Calu3 (cell line): ENCODE data around the gene ADIPOR2. TPM values are rescaled to one million over a fixed set of nuclear protein-coding genes. Genes with fewer than 3 reads are reported as not detected.

Experiments
- BruUV-seq: library from RNA; stranded (reverse); fragments of 400-500 nt; replicated peaks from 2 replicates; lab custom pipeline; 2021; lab: Mats Ljungman, UMichigan
- CTCF ChIA-PET: fragments of 300-600 bp; sonication (Branson Sonifier 250); formaldehyde crosslinking; loops from one replicate; lab custom pipeline; 2022; ENCODE audit warnings: antibody characterized with exemption; lab: Charles Lee
- DNase-seq: peaks from one replicate; pipeline ENCODE4 v3.0.0; 2022
- H3K27ac Mint-ChIP-seq: one replicate; pipeline ENCODE4 v1.8.0; 2022; ENCODE audit warnings: mixed read lengths; ENCODE audit not compliant: unreplicated experiment
- H3K27me3 Mint-ChIP-seq: one replicate; pipeline ENCODE4 v1.8.0; 2022; ENCODE audit warnings: mixed read lengths; ENCODE audit not compliant: unreplicated experiment
- H3K36me3 Mint-ChIP-seq: one replicate; pipeline ENCODE4 v1.8.0; 2022; ENCODE audit warnings: mild to moderate bottlenecking, moderate library complexity, mixed read lengths; ENCODE audit not compliant: insufficient read depth, unreplicated experiment
- H3K4me1 Mint-ChIP-seq: one replicate; pipeline ENCODE4 v1.8.0; 2022; ENCODE audit warnings: mild to moderate bottlenecking, low read depth, mixed read lengths; ENCODE audit not compliant: unreplicated experiment
- H3K4me3 Mint-ChIP-seq: one replicate; pipeline ENCODE4 v1.8.0; 2022; ENCODE audit warnings: mild to moderate bottlenecking, low read depth, moderate library complexity, mixed read lengths; ENCODE audit not compliant: unreplicated experiment
- H3K9me3 Mint-ChIP-seq: one replicate; pipeline ENCODE4 v1.8.0; 2022; ENCODE audit warnings: low read depth, mixed read lengths; ENCODE audit not compliant: unreplicated experiment
- CTCF ChIP-seq: fragments of 200-600 bp; IDR thresholded peaks from one replicate; pipeline ENCODE4 v1.8.0; 2022; ENCODE audit warnings: antibody characterized with exemption; ENCODE audit not compliant: unreplicated experiment
- intact Hi-C: fragments of 100-400 bp; cut with micrococcal nuclease; formaldehyde crosslinking; loops from one replicate; pipeline ENCODE4 v1.10.0; 2022; ENCODE audit not compliant: unreplicated experiment
- total RNA-seq: library from RNA; stranded (reverse); gene quantifications from 2 replicates; pipeline ENCODE4 v1.2.3, GENCODE V29; 2022

ADIPOR2 gene
- total RNA-seq, 1 experiment from 2014 or later = 90.3 TPM

DNA sequence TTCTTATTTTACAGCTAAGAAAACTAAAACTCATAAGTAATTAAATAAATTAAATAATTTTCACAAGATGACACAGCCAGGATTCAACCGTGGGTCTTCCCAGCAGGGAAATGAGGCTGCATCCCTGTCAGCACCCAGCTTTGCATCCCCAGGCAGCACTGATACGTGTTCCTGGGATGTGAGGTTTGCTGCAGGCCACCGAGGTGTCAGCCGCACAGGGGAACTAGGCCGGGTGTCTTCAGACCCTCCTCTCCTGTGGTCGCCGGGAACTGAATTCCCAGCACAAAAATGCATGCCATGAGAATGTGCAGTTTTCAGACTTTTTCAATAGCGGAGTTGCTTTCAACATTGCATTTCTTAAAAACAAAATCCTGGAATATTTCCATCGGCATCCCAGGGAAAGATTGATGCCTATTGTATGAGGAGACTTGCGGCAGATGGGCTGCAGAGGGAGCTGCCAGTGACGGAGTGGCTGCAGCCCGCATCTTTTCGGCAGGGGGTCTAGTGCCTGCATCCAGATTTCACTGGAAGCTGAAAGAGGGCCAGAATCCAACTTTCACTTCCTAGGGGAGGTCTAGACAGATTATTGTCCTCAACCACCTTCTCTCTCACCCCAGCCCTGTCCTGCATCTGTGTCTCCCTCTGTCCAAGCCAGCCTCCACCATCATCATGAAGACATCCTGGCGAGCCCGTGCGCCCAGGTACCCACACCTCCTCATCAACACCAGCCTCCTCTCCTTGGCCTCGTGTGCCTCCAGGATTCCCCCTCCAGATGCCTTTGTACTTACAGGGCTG is 142.1 kb downstream of the ADIPOR2 start:
- Mint-ChIP-seq H3K9me3 (no peaks in the 10 kb centered on the region), H3K36me3 (no peaks in the 10 kb centered on the region), H3K27me3 (peaks cover 98% of the 10 kb centered on the region), H3K4me1 (peaks cover 10% of the 10 kb centered on the region), H3K27ac (no peak overlapping the region), H3K4me3 (no peak overlapping the region)
- intact Hi-C loops = no loop called here
- BruUV-seq = no TSS peak
- DNase-seq = no peak
- CTCF ChIA-PET = interaction anchor here (0.6 kb wide), 1 partner anchor 91 kb away, joined by 5 read pairs; no protein-coding TSS in a partner anchor
- TF ChIP-seq CTCF = no peak

DNA sequence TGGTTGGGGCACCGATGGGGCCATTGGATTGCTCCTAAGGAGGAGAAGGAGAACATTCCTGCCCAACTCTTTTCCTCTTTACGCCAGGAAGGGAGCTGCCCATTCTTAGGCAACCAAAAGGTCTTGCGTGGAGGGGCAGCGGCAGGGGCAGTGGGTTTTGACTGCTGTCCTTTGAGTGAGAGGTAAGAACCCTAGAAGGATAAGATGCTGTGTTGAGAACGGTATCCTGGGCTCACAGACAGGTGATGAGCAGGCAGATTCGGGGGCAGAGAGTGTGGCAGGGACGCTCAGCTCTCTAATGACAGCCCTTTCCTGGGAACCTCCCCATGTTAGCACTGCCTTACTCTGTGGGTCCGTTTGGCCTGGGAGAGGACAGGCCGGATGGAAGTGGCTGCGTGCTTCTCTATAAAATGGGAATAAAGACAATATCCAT is 142.7 kb downstream of the ADIPOR2 start:
- TF ChIP-seq CTCF = no peak
- H3K9me3 Mint-ChIP-seq = no peaks in the 10 kb centered on the region
- BruUV-seq = no TSS peak
- H3K27me3 Mint-ChIP-seq = peaks cover 98% of the 10 kb centered on the region
- no peak for DNase-seq
- no peak overlapping the region for H3K4me3 Mint-ChIP-seq
- H3K4me1 Mint-ChIP-seq = peaks cover 10% of the 10 kb centered on the region
- H3K27ac Mint-ChIP-seq = no peak overlapping the region
- CTCF ChIA-PET = no interaction called here
- H3K36me3 Mint-ChIP-seq = no peaks in the 10 kb centered on the region
- intact Hi-C loops = no loop called here

- Mint-ChIP-seq H3K9me3 (no peaks in the 10 kb centered on the region), H3K27ac (no peak overlapping the region), H3K4me3 (no peak overlapping the region), H3K36me3 (no peaks in the 10 kb centered on the region), H3K4me1 (peaks cover 10% of the 10 kb centered on the region), H3K27me3 (peaks cover 98% of the 10 kb centered on the region)
- DNase-seq = no peak
- CTCF ChIA-PET = no interaction called here
- intact Hi-C loops = no loop called here
- no TSS peak for BruUV-seq
- TF ChIP-seq CTCF = no peak
These were observed 143.5 kb downstream of the ADIPOR2 start for GRCh38 chr12:1834186-1834925.

DNA sequence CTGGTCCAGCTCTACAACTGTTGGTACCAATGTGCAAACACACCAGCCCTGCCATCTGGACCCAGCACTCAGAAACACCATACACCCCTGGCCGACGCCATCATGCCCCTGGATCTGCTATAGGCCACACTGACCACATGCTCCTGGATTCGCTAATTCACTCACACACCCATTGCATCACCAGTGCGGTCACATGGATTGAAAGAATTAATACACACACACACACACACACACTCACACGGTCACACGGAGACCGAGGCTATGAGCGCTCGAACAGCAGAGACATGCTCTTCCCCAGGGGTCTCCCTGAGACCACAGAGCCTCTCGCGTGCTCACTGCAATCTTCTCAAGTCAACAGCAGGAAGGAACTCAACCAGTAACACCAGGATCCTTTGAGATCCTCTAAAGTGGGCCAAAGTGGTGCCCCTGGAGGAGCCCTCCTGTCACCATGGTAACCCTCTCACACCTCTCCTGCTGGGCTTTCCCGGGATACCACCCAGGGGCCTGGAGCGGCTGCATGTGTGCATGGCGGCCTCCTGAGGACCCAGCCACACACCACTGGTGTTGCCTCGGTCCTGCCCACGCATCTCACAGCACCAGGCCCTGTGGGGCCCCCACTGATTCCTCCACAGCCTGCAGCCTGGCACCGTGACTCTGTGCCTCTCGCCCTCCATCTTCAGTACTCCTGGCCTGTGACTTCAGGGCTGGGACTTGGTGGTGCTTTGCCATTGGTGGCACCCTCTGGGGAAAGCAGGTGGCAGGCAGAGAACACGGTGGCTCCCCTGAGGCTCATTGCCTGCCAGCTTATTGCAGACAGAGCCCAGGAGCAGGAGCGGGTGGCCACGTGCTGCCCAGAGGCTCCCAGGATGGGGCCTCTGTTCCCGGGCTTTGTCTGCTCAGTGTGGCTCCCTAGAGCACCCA is 144.6 kb downstream of the ADIPOR2 start:
- intact Hi-C loops = no loop called here
- CTCF ChIA-PET = no interaction called here
- Mint-ChIP-seq H3K9me3 (no peaks in the 10 kb centered on the region), H3K27me3 (peaks cover 100% of the 10 kb centered on the region), H3K36me3 (no peaks in the 10 kb centered on the region), H3K4me1 (peaks cover 7% of the 10 kb centered on the region), H3K4me3 (no peak overlapping the region), H3K27ac (no peak overlapping the region)
- no TSS peak for BruUV-seq
- TF ChIP-seq CTCF = no peak
- no peak for DNase-seq
